HepG2 (cell line): ENCODE data around the gene NTMT1. TPM values are rescaled to one million over a fixed set of nuclear protein-coding genes. Genes with fewer than 3 reads are reported as not detected.

Experiments
- ATF7 ChIP-seq, 2 experiments: fragments of 450-650 bp in 1 of 2; sonication (generic) in 1 of 2; formaldehyde crosslinking in 1 of 2; IDR thresholded peaks; 2 replicates each; pipeline versions ENCODE4 v1.4.0 to v1.6.1; 2016 to 2020; ENCODE audit warnings: antibody characterized with exemption in 1 of 2, mild to moderate bottlenecking in 1 of 2, missing genetic modification reagents in 1 of 2
- CBX5 ChIP-seq: sonication (generic); formaldehyde crosslinking; IDR thresholded peaks from 2 replicates; pipeline ENCODE4 v1.4.0; 2020; ENCODE audit warnings: missing genetic modification reagents, borderline replicate concordance
- FLYWCH1 ChIP-seq: sonication (generic); formaldehyde crosslinking; IDR thresholded peaks from 2 replicates; pipeline ENCODE4 v1.8.1; 2023; ENCODE audit warnings: mild to moderate bottlenecking, missing genetic modification reagents
- GPN1 ChIP-seq: sonication (generic); formaldehyde crosslinking; IDR thresholded peaks from 2 replicates; pipeline ENCODE4 v1.5.1; 2020; ENCODE audit warnings: missing genetic modification reagents, borderline replicate concordance
- HCFC1 ChIP-seq: fragments of 150-350 bp; IDR thresholded peaks from 2 replicates; pipeline ENCODE4 v1.6.1; 2014; ENCODE audit warnings: low read depth, low read length
- HOXA5 ChIP-seq: sonication (generic); formaldehyde crosslinking; IDR thresholded peaks from 2 replicates; pipeline ENCODE4 v1.4.0; 2020; ENCODE audit warnings: missing genetic modification reagents
- MAZ ChIP-seq, 2 experiments: sonication (generic) in 1 of 2; formaldehyde crosslinking in 1 of 2; IDR thresholded peaks; 2 replicates each; pipeline versions ENCODE4 v1.5.0 to v1.6.1; 2012 to 2020; ENCODE audit warnings: low read depth in 2 of 2, mild to moderate bottlenecking in 2 of 2, borderline replicate concordance in 1 of 2, improper control_type of control experiment in 1 of 2, low read length in 1 of 2, missing genetic modification reagents in 1 of 2, moderate library complexity in 1 of 2
- NFIC ChIP-seq: IDR thresholded peaks from 2 replicates; pipeline ENCODE4 v1.6.1; 2012; ENCODE audit warnings: mild to moderate bottlenecking, low read length, inconsistent platforms
- PHF20 ChIP-seq: sonication (generic); formaldehyde crosslinking; IDR thresholded peaks from 2 replicates; pipeline ENCODE4 v1.5.0; 2020; ENCODE audit warnings: mild to moderate bottlenecking, missing genetic modification reagents
- PLRG1 ChIP-seq: fragments of 450-650 bp; conservative IDR thresholded peaks from 2 replicates; pipeline ENCODE4 v1.6.1; 2016
- SETDB1 ChIP-seq: sonication (generic); formaldehyde crosslinking; IDR thresholded peaks from 2 replicates; pipeline ENCODE4 v1.5.1; 2020; ENCODE audit warnings: missing genetic modification reagents, mild to moderate bottlenecking, borderline replicate concordance
- SMAD1 ChIP-seq: sonication (generic); formaldehyde crosslinking; IDR thresholded peaks from 2 replicates; pipeline ENCODE4 v1.4.0; 2020; ENCODE audit warnings: missing genetic modification reagents, low read depth, mild to moderate bottlenecking, borderline replicate concordance
- SNRNP70 ChIP-seq: fragments of 200-400 bp; formaldehyde crosslinking; IDR thresholded peaks from 2 replicates; pipeline ENCODE4 v1.6.1; 2017; ENCODE audit warnings: mild to moderate bottlenecking, low read depth, low read length, moderate library complexity
- SOX6 ChIP-seq, 2 experiments: fragments of 450-650 bp in 1 of 2; sonication (generic) in 1 of 2; formaldehyde crosslinking in 1 of 2; IDR thresholded peaks; 2 replicates each; pipeline versions ENCODE4 v1.4.0 to v1.6.1; 2017 to 2020; ENCODE audit warnings: antibody characterized with exemption in 1 of 2, mild to moderate bottlenecking in 1 of 2, missing genetic modification reagents in 1 of 2
- SPEN ChIP-seq: sonication (generic); formaldehyde crosslinking; IDR thresholded peaks from 2 replicates; pipeline ENCODE4 v1.5.1; 2020; ENCODE audit warnings: low read depth, mild to moderate bottlenecking, missing genetic modification reagents
- STAG1 ChIP-seq: sonication (generic); formaldehyde crosslinking; IDR thresholded peaks from 2 replicates; pipeline ENCODE4 v1.4.0; 2020; ENCODE audit warnings: missing genetic modification reagents
- ZIK1 ChIP-seq: sonication (generic); formaldehyde crosslinking; IDR thresholded peaks from 2 replicates; pipeline ENCODE4 v1.5.0; 2020; ENCODE audit warnings: mild to moderate bottlenecking, low read depth, missing genetic modification reagents, borderline replicate concordance
- ZNF329 ChIP-seq: sonication (generic); formaldehyde crosslinking; IDR thresholded peaks from 2 replicates; pipeline ENCODE4 v1.9.0; 2021; ENCODE audit warnings: low read depth, mild to moderate bottlenecking, missing genetic modification reagents
- ZNF749 ChIP-seq: sonication (generic); formaldehyde crosslinking; IDR thresholded peaks from 2 replicates; pipeline ENCODE4 v1.8.0; 2022; ENCODE audit warnings: mild to moderate bottlenecking, missing genetic modification reagents, moderate library complexity, borderline replicate concordance
- ZNF773 ChIP-seq: sonication (generic); formaldehyde crosslinking; IDR thresholded peaks from 2 replicates; pipeline ENCODE4 v1.4.0; 2020; ENCODE audit warnings: missing genetic modification reagents, borderline replicate concordance
- polyA plus RNA-seq, 8 experiments: library from polyadenylated mRNA; depleted of rRNA in 3 of 8; stranded (reverse) in 7 of 8; unstranded in 1 of 8; fragments of >200 nt; fragmentation: Illumina TruSeq in 4 of 8; extraction: Trizol in 4 of 8; gene quantifications; 2 replicates each; pipeline versions ENCODE4 v1.2.1 to v1.2.3, GENCODE V29; 2011 to 2016; ENCODE audit warnings: low read depth in 4 of 8, missing spikeins in 1 of 8, mixed read lengths in 1 of 8; ENCODE audit not compliant: insufficient read depth in 1 of 8
- total RNA-seq, 5 experiments: library from RNA; depleted of rRNA; stranded (reverse); fragments of >200 nt; fragmentation: Illumina TruSeq; extraction: Trizol; gene quantifications; 2 replicates each; pipeline ENCODE4 v1.2.3, GENCODE V29; 2016; ENCODE audit warnings: low read depth in 1 of 5
- TF ChIP-seq, protein P1 (sequence below): sonication (generic); formaldehyde crosslinking; conservative IDR thresholded peaks from 2 replicates; pipeline ENCODE4 v1.8.0; 2022; ENCODE audit warnings: mild to moderate bottlenecking, moderate library complexity, missing genetic modification reagents
- TF ChIP-seq, protein P2 (sequence below), 2 experiments: fragments of 450-650 bp in 1 of 2; sonication (generic) in 1 of 2; formaldehyde crosslinking; IDR thresholded peaks; 2 replicates each; pipeline versions ENCODE4 v1.5.0 to v1.8.0; 2020 to 2022; ENCODE audit warnings: mild to moderate bottlenecking in 1 of 2, missing genetic modification reagents in 1 of 2
- TF ChIP-seq, protein P3 (sequence below): sonication (generic); formaldehyde crosslinking; IDR thresholded peaks from 2 replicates; pipeline ENCODE4 v1.4.0; 2020; ENCODE audit warnings: missing genetic modification reagents

The NTMT1 gene
- total and polyA plus RNA-seq, 2 of the 13 experiments (the other 11 are each of a cell fraction or from before 2014, with no cell fraction given), result 49.1 to 53.8 TPM

DNA sequence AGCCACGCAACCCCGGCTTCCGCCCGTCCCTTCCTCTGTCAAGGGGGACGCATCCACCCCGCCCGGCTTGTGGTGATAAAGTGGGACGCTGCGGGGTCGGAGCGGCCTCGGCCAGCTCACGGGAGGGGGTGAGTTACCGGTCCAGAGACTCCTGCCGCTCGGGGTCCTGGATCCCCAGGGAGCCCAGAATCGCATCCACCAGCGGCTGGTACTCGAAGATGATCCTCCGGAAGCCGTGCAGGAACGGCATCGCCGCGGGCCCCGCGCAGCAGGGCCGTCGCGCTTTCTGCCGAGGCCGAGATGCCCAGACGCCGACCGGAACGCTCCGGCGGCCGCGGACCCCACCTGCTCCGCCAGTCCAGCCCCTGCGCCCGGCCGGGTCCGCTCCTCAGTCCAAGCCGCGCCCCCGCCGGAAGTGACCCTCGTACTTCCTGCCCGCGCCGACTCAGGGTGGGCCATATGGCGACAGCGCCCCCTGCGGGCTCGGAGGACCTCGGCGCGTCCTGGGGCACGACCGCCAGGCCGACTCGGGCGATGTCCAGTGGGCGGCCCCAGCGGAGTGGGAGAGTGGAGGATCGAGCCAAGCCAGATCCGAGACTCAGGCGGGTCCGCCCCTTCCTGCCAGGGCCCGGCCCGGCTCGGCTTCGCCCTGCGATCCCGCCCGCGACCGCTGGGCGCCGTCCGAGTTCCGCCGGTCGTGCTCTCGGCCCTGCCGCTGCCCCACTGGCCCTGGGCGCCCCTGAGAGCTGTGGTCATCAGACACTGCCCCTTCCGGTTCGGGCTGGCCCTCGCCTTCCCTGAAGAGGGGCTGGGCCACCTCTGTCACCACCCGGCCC lies 16.0 kb downstream of the NTMT1 start, which contains the start of gene ASB6 (continued):
- TF ChIP-seq, protein P1, sequence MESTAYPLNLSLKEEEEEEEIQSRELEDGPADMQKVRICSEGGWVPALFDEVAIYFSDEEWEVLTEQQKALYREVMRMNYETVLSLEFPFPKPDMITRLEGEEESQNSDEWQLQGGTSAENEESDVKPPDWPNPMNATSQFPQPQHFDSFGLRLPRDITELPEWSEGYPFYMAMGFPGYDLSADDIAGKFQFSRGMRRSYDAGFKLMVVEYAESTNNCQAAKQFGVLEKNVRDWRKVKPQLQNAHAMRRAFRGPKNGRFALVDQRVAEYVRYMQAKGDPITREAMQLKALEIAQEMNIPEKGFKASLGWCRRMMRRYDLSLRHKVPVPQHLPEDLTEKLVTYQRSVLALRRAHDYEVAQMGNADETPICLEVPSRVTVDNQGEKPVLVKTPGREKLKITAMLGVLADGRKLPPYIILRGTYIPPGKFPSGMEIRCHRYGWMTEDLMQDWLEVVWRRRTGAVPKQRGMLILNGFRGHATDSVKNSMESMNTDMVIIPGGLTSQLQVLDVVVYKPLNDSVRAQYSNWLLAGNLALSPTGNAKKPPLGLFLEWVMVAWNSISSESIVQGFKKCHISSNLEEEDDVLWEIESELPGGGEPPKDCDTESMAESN (CRISPR knock-in tag), result peak; percentile 96
- peak; percentile 65 for TF ChIP-seq HCFC1
- peak; percentile 99 for TF ChIP-seq SPEN (CRISPR knock-in tag)
- TF ChIP-seq HOXA5 (CRISPR knock-in tag), result peak; percentile 45; the same call in 1 of the 2 replicates
- peak; percentile 84; the same call in 1 of the 2 replicates for TF ChIP-seq SMAD1 (CRISPR knock-in tag)
- TF ChIP-seq NFIC, result no peak
- peak; percentile 86; the same call in 1 of the 2 replicates for TF ChIP-seq ZNF329
- TF ChIP-seq FLYWCH1 (CRISPR knock-in tag), result no peak
- TF ChIP-seq, protein P2, sequence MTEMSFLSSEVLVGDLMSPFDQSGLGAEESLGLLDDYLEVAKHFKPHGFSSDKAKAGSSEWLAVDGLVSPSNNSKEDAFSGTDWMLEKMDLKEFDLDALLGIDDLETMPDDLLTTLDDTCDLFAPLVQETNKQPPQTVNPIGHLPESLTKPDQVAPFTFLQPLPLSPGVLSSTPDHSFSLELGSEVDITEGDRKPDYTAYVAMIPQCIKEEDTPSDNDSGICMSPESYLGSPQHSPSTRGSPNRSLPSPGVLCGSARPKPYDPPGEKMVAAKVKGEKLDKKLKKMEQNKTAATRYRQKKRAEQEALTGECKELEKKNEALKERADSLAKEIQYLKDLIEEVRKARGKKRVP (CRISPR knock-in tag; IDR thresholded peaks at IDR 0.05), result no peak
- no peak; the same call in 1 of the 2 replicates for TF ChIP-seq ZNF773 (CRISPR knock-in tag)
- peak; percentile 95 for TF ChIP-seq PHF20 (CRISPR knock-in tag)
- peak; percentile 91 for TF ChIP-seq STAG1 (CRISPR knock-in tag)
- peak; percentile 86; the same call in 1 of the 2 replicates for TF ChIP-seq ZNF749 (CRISPR knock-in tag)
- TF ChIP-seq SETDB1 (CRISPR knock-in tag), result no peak
- no peak for TF ChIP-seq SNRNP70
- TF ChIP-seq SOX6 (IDR thresholded peaks at IDR 0.05), result no peak
- peak; percentile 70 for TF ChIP-seq SOX6 (CRISPR knock-in tag; IDR thresholded peaks at IDR 0.05)
- TF ChIP-seq, protein P3, sequence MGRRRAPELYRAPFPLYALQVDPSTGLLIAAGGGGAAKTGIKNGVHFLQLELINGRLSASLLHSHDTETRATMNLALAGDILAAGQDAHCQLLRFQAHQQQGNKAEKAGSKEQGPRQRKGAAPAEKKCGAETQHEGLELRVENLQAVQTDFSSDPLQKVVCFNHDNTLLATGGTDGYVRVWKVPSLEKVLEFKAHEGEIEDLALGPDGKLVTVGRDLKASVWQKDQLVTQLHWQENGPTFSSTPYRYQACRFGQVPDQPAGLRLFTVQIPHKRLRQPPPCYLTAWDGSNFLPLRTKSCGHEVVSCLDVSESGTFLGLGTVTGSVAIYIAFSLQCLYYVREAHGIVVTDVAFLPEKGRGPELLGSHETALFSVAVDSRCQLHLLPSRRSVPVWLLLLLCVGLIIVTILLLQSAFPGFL (CRISPR knock-in tag), result no peak
- TF ChIP-seq CBX5 (CRISPR knock-in tag), result peak; percentile 85; the same call in 1 of the 2 replicates
- TF ChIP-seq ZIK1 (CRISPR knock-in tag), result peak; percentile 62; the same call in 1 of the 2 replicates
- 0 out of 2 replicates have a peak, but pooled peaks have one; percentile 54 for TF ChIP-seq GPN1
- TF ChIP-seq MAZ (IDR thresholded peaks at IDR 0.05; ENCODE audit: borderline replicate concordance, low read depth, low read length), result peak; percentile 71
- TF ChIP-seq MAZ (CRISPR knock-in tag; IDR thresholded peaks at IDR 0.05; ENCODE audit: low read depth), result peak; percentile 96
- TF ChIP-seq ATF7 (IDR thresholded peaks at IDR 0.05), result no peak
- peak; percentile 85; the same call in 1 of the 2 replicates for TF ChIP-seq ATF7 (CRISPR knock-in tag; IDR thresholded peaks at IDR 0.05)
- TF ChIP-seq PLRG1, result no peak
